ENCODE data around the gene DUOXA1. TPM values are rescaled to one million over a fixed set of nuclear protein-coding genes. Genes with fewer than 3 reads are reported as not detected.

DUOXA1 gene
- total RNA-seq, 6 experiments from 2014 or later, result 0.09 to 0.31 (median 0.16) TPM; not detected in 3

- Mint-ChIP-seq H3K27ac (no peak within 1 kb of the TSS), H3K27me3 (ENCODE audit: insufficient read depth) (peaks cover 74% of the 10 kb centered on the region), H3K4me3 (no peak within 1 kb of the TSS), H3K9me3 (no peaks in the 10 kb centered on the region), H3K36me3 (ENCODE audit: low read depth) (no peaks in the 10 kb centered on the region), H3K4me1 (ENCODE audit: low read depth) (peaks cover 13% of the 10 kb centered on the region)
- TF ChIP-seq CTCF (IDR thresholded peaks at IDR 0.05), result no peak
- DNase-seq, result no peak
These were observed 15.5 kb downstream of the DUOXA1 start, which contains the start of the genes DUOX2 and DUOXA2 for GRCh38 chr15:45114076-45114750. TSS of gene DUOX2 (minus strand) at chr15:45114172. CDS start at chr15:45113411, 761 bp downstream. TSS of gene DUOXA2 (plus strand) at chr15:45114326. CDS start at chr15:45114606, 280 bp downstream.

GRCh38 chr15:45113380-45113990, 16.2 kb downstream of the DUOXA1 start:
- H3K9me3 Mint-ChIP-seq, result no peaks in the 10 kb centered on the region
- peaks cover 73% of the 10 kb centered on the region for H3K27me3 Mint-ChIP-seq (ENCODE audit: insufficient read depth)
- no peak for DNase-seq
- H3K4me1 Mint-ChIP-seq (ENCODE audit: low read depth), result peaks cover 13% of the 10 kb centered on the region
- H3K27ac Mint-ChIP-seq, result no peak overlapping the region
- no peak for TF ChIP-seq CTCF (IDR thresholded peaks at IDR 0.05)
- no peak overlapping the region for H3K4me3 Mint-ChIP-seq
- H3K36me3 Mint-ChIP-seq (ENCODE audit: low read depth), result no peaks in the 10 kb centered on the region

GRCh38 chr15:45112591-45113379, 16.9 kb downstream of the DUOXA1 start:
- Mint-ChIP-seq H3K4me1 (ENCODE audit: low read depth) (peaks cover 6% of the 10 kb centered on the region), H3K27ac (no peak overlapping the region), H3K9me3 (no peaks in the 10 kb centered on the region), H3K27me3 (ENCODE audit: insufficient read depth) (peaks cover 69% of the 10 kb centered on the region), H3K36me3 (ENCODE audit: low read depth) (no peaks in the 10 kb centered on the region), H3K4me3 (no peak overlapping the region)
- no peak for DNase-seq
- TF ChIP-seq CTCF (IDR thresholded peaks at IDR 0.05), result no peak

- H3K4me1 Mint-ChIP-seq (ENCODE audit: low read depth), result peaks cover 5% of the 10 kb centered on the region; the same call in 1 of the 2 replicates
- H3K27ac Mint-ChIP-seq, result no peak overlapping the region
- H3K4me3 Mint-ChIP-seq, result no peak overlapping the region
- no peak for TF ChIP-seq CTCF (IDR thresholded peaks at IDR 0.05)
- DNase-seq, result no peak
- H3K36me3 Mint-ChIP-seq (ENCODE audit: low read depth), result no peaks in the 10 kb centered on the region
- peaks cover 63% of the 10 kb centered on the region for H3K27me3 Mint-ChIP-seq (ENCODE audit: insufficient read depth)
- H3K9me3 Mint-ChIP-seq, result no peaks in the 10 kb centered on the region
These were observed 17.5 kb downstream of the DUOXA1 start for GRCh38 chr15:45112143-45112590.

- Mint-ChIP-seq H3K4me1 (ENCODE audit: low read depth) (peaks cover 5% of the 10 kb centered on the region; the same call in 1 of the 2 replicates), H3K27ac (no peak overlapping the region), H3K4me3 (no peak overlapping the region), H3K36me3 (ENCODE audit: low read depth) (no peaks in the 10 kb centered on the region), H3K27me3 (ENCODE audit: insufficient read depth) (peaks cover 60% of the 10 kb centered on the region), H3K9me3 (no peaks in the 10 kb centered on the region)
- no peak for TF ChIP-seq CTCF (IDR thresholded peaks at IDR 0.05)
- DNase-seq, result no peak
These were observed 18.1 kb downstream of the DUOXA1 start for GRCh38 chr15:45111390-45112142.
